Neuronal stem cell (in vitro differentiated cells): ENCODE measurements around the gene BCAS1. TPM values are rescaled to one million over a fixed set of nuclear protein-coding genes. Genes with fewer than 3 reads are reported as not detected.

Experiments used
- DNase-seq: peaks from one replicate; pipeline ENCODE4 v3.0.0-alpha.2; 2013; ENCODE audit warnings: low spot score
- H2AFZ ChIP-seq: one replicate; pipeline ENCODE4 v1.6.1; 2013; ENCODE audit warnings: mild to moderate bottlenecking, low read length, inconsistent platforms
- H2AK5ac ChIP-seq: 2 replicates; pipeline ENCODE4 v1.6.1; 2013; ENCODE audit warnings: low read depth, mild to moderate bottlenecking, inconsistent platforms, low read length, moderate library complexity, mixed read lengths
- H2BK120ac ChIP-seq: 2 replicates; pipeline ENCODE4 v1.6.1; 2013; ENCODE audit warnings: low read depth, mild to moderate bottlenecking, inconsistent platforms, low read length, moderate library complexity, mixed read lengths
- H2BK12ac ChIP-seq: one replicate; pipeline ENCODE4 v1.6.1; 2013; ENCODE audit warnings: low read length, inconsistent platforms
- H2BK15ac ChIP-seq: 2 replicates; pipeline ENCODE4 v1.6.1; 2013; ENCODE audit warnings: mild to moderate bottlenecking, low read length, inconsistent platforms, mixed read lengths
- H2BK5ac ChIP-seq: one replicate; pipeline ENCODE4 v1.6.1; 2013; ENCODE audit warnings: inconsistent platforms, mild to moderate bottlenecking, low read length, moderate library complexity
- H3K14ac ChIP-seq: one replicate; pipeline ENCODE4 v1.6.1; 2013; ENCODE audit warnings: low read length, inconsistent platforms
- H3K18ac ChIP-seq: 2 replicates; pipeline ENCODE4 v1.6.1; 2013; ENCODE audit warnings: low read length, inconsistent platforms
- H3K23ac ChIP-seq: 2 replicates; pipeline ENCODE4 v1.6.1; 2013; ENCODE audit warnings: low read depth, mild to moderate bottlenecking, mixed read lengths, low read length, inconsistent platforms; ENCODE audit not compliant: poor library complexity
- H3K27ac ChIP-seq: replicated peaks from 3 replicates; pipeline ENCODE4 v1.5.1; 2013; ENCODE audit warnings: low read length, inconsistent platforms
- H3K27me3 ChIP-seq, 3 experiments: 2 replicates each; pipeline ENCODE4 v1.6.1; 2013; ENCODE audit warnings: low read length in 3 of 3, mild to moderate bottlenecking in 2 of 3, inconsistent platforms in 1 of 3, low read depth in 1 of 3, mixed read lengths in 1 of 3, moderate library complexity in 1 of 3; ENCODE audit not compliant: control insufficient read depth in 3 of 3, insufficient read depth in 3 of 3
- H3K36me3 ChIP-seq, 2 donors: replicated peaks in 1 of 2; 2 replicates each; pipeline ENCODE4 v1.6.1; 2013; ENCODE audit warnings: low read length in 2 of 2; ENCODE audit not compliant: control insufficient read depth in 2 of 2, insufficient read depth in 2 of 2
- H3K4ac ChIP-seq: 2 replicates; pipeline ENCODE4 v1.6.1; 2013; ENCODE audit warnings: inconsistent platforms, mild to moderate bottlenecking, low read length, moderate library complexity
- H3K4me1 ChIP-seq, 2 donors: 1 replicate in 1 of 2; 2 replicates in 1 of 2; pipeline ENCODE4 v1.6.1; 2013; ENCODE audit warnings: low read length in 2 of 2, low read depth in 1 of 2; ENCODE audit not compliant: control insufficient read depth in 2 of 2, insufficient read depth in 1 of 2
- H3K4me2 ChIP-seq: one replicate; pipeline ENCODE4 v1.6.1; 2013; ENCODE audit warnings: mild to moderate bottlenecking, low read length, inconsistent platforms; ENCODE audit not compliant: insufficient read depth, poor library complexity, severe bottlenecking
- H3K4me3 ChIP-seq, 2 donors: 2 replicates each; pipeline ENCODE4 v1.5.1; 2013; ENCODE audit warnings: low read length in 2 of 2, mild to moderate bottlenecking in 2 of 2, inconsistent platforms in 1 of 2, moderate library complexity in 1 of 2
- H3K79me1 ChIP-seq: one replicate; pipeline ENCODE4 v1.6.1; 2013; ENCODE audit warnings: low read depth, mild to moderate bottlenecking, inconsistent platforms, low read length, moderate library complexity
- H3K9ac ChIP-seq: one replicate; pipeline ENCODE4 v1.6.1; 2013; ENCODE audit warnings: mild to moderate bottlenecking, low read depth, low read length, inconsistent platforms; ENCODE audit not compliant: poor library complexity
- H3K9me3 ChIP-seq, 2 donors: replicated peaks in 1 of 2; 2 replicates each; pipeline versions ENCODE3 to v1.6.1; 2013; ENCODE audit warnings: low read length in 2 of 2, mild to moderate bottlenecking in 2 of 2, inconsistent platforms in 1 of 2, low read depth in 1 of 2, mixed read lengths in 1 of 2, moderate library complexity in 1 of 2; ENCODE audit not compliant: control insufficient read depth in 2 of 2, insufficient read depth in 1 of 2
- H4K8ac ChIP-seq: one replicate; pipeline ENCODE4 v1.6.1; 2013; ENCODE audit warnings: low read depth, mild to moderate bottlenecking, inconsistent platforms, low read length, moderate library complexity
- H4K91ac ChIP-seq: one replicate; pipeline ENCODE4 v1.6.1; 2013; ENCODE audit warnings: low read length, low read depth, mild to moderate bottlenecking, inconsistent platforms; ENCODE audit not compliant: poor library complexity
- WGBS, 2 donors: extraction: QIAGEN DNeasy Blood & Tissue Kit; methylation state at CpG; one replicate each; pipeline ENCODE4 v1.1.7; 2013; ENCODE audit warnings: missing lambda C conversion rate in 2 of 2, mixed read lengths in 1 of 2; ENCODE audit not compliant: insufficient read length in 2 of 2, insufficient replicate concordance in 1 of 2; ENCODE audit errors: extremely low coverage in 2 of 2; 5-methylcytosine and 5-hydroxymethylcytosine counted together
- polyA plus RNA-seq, 2 experiments: library from polyadenylated mRNA; stranded (reverse); fragments of 200-250 nt; gene quantifications; one replicate each; pipeline ENCODE4 v1.2.3, GENCODE V29; 2013

Gene BCAS1, protein sequence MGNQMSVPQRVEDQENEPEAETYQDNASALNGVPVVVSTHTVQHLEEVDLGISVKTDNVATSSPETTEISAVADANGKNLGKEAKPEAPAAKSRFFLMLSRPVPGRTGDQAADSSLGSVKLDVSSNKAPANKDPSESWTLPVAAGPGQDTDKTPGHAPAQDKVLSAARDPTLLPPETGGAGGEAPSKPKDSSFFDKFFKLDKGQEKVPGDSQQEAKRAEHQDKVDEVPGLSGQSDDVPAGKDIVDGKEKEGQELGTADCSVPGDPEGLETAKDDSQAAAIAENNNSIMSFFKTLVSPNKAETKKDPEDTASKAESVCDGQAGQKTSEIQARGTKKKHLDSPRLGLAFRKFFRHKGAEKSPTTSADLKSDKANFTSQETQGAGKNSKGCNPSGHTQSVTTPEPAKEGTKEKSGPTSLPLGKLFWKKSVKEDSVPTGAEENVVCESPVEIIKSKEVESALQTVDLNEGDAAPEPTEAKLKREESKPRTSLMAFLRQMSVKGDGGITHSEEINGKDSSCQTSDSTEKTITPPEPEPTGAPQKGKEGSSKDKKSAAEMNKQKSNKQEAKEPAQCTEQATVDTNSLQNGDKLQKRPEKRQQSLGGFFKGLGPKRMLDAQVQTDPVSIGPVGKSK
- 0.06 TPM for polyA plus RNA-seq (2013, experiment 1 of 2)
- 0.03 TPM for polyA plus RNA-seq (2013, experiment 2 of 2)

DNA sequence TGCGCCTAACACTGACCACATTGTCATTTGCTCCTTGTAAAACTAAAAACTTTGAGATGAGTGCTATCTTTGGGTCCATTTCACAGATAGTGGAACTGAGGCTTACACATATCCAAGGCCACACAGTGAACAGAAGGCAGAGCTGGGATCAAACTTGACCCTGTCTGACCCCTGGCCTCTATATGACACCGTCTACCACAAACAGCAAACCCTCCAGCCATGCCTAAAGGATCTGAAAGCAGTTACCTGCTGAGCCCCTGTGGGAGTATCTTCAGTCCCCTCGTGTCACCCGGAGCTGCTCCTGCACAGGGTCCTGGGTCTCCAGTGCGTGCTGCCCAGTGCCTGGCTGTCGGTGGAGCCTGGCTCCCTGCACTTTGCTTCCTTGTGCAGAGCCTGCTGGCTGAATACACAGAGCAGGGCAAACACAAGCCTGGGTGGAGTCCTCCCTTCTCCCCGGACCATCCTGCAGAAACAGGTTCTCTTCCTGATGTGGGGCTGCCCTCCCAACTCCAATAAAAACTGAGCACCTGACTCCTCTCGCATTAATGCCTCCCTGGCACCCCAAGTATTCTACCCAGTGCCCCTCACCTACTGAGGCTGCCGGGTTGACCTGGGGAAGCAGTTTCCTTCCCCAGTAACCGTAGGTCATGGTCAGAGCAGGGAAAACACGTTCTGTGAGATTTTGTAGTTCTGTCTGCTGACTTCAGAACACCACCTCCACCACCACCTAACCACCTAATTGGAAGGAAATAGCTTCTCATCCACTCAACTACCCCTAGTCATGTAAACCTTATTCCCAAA is at the start of gene BCAS1:
Gene BCAS1, minus strand, starts transcription at position 408 of the 801 bp plus-strand sequence. CDS start 11,876 bp downstream, outside the sequence.
- Histone ChIP-seq H4K8ac (no peak within 1 kb of the TSS), H3K4me2 (no peak within 1 kb of the TSS), H2AFZ (no peak within 1 kb of the TSS), H2BK15ac (no peak within 1 kb of the TSS), H2AK5ac (no peak within 1 kb of the TSS), H2BK12ac (no peak within 1 kb of the TSS), H3K9me3 (no peaks in the 10 kb centered on the region), H3K4me1 (peaks cover 0 to 2% of the 10 kb centered on the region in 2 donors), H3K9ac (no peak within 1 kb of the TSS), H3K79me1 (no peaks in the 10 kb centered on the region), H2BK5ac (no peak within 1 kb of the TSS), H3K27me3 (peaks cover 0 to 17% (median 0%) of the 10 kb centered on the region in 3 experiments), H3K36me3 (no peaks in the 10 kb centered on the region), H3K27ac (no peak within 1 kb of the TSS), H3K23ac (no peak within 1 kb of the TSS), H3K4ac (no peak within 1 kb of the TSS), H3K18ac (no peak within 1 kb of the TSS), H4K91ac (no peak within 1 kb of the TSS), H2BK120ac (no peak within 1 kb of the TSS), H3K4me3 (no peak within 1 kb of the TSS), H3K14ac (no peak within 1 kb of the TSS)
- no peak for DNase-seq
- no CpG with 5 or more reads among the region's 11 CpGs for WGBS, 2 donors

DNA sequence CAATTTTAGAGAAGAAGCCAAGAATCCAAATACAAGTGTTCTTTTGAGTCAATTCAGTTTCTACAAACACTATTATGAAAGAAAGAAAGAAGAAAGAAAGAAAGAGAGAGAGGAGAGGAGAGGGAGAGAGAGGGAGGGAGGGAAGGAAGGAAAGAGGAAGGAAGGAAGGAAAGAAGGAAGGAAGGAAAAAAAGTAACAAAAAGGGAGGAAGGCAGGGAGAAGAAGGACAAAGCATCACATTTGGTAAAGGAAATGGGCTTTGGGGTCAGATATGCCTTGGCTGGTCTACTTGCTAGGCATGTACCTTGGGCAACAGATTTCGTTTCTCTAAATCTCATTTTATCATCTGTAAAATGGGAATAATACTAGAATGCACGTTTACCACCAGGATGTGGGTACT is 49.4 kb upstream of the BCAS1 start:
- no peak overlapping the region for H3K4me2 ChIP-seq
- no CpG with 5 or more reads among the region's 2 CpGs for WGBS, 2 donors
- H3K4me3 ChIP-seq, result no peak overlapping the region
- DNase-seq, result no peak
- H2BK5ac ChIP-seq, result no peak overlapping the region
- H4K8ac ChIP-seq, result no peak overlapping the region
- no peak overlapping the region for H2BK120ac ChIP-seq
- no peaks in the 10 kb centered on the region for H3K4me1 ChIP-seq
- no peak overlapping the region for H2BK15ac ChIP-seq
- H3K23ac ChIP-seq, result no peak overlapping the region
- no peak overlapping the region for H3K18ac ChIP-seq
- no peak overlapping the region for H2AK5ac ChIP-seq
- no peaks in the 10 kb centered on the region for H3K79me1 ChIP-seq
- H4K91ac ChIP-seq, result no peak overlapping the region
- H3K4ac ChIP-seq, result no peak overlapping the region
- no peak overlapping the region for H2BK12ac ChIP-seq
- H3K27me3 ChIP-seq, result peaks cover 0 to 10% (median 0%) of the 10 kb centered on the region in 3 experiments
- H3K14ac ChIP-seq, result no peak overlapping the region
- H3K9ac ChIP-seq, result no peak overlapping the region
- H3K36me3 ChIP-seq, result no peaks in the 10 kb centered on the region
- no peaks in the 10 kb centered on the region for H3K9me3 ChIP-seq
- no peak overlapping the region for H3K27ac ChIP-seq
- no peak overlapping the region for H2AFZ ChIP-seq

DNA sequence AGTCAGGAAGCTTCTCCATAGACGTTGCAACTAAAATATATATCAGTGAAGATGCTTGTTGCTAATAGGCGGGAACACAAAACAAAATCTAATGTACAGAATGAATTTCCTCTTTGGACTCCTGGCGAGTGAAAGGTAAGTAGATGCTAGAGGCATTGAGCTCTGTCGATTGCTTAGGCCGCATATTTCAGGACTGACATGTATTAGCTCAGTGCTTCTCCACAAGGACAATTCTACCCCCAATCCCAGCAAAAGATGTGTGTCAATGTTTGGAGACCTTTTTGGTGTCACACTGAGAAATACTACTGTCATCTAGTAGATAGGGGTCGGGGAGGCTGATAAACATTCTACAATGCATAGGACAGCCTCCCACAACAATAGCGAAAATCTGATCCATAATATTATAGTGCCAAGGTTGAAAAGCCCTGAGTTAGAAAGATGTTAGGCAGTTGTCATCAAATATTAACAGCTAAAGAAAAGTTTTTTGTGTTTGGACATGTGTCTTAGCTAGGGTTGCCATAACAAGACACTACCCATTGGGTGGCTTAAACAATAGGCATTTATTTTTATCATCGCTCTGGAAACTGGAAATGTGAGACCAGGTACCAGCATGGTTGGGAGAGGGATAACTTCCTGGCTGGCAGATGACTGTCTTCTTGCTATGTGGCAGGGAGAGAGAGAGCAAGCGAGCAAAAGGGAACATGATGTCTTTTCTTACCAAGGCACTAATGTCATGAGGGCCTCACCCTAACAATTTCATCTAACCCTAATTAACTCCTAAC is 48.0 kb upstream of the BCAS1 start:
- Histone ChIP-seq H3K27ac (no peak overlapping the region), H3K4me1 (no peaks in the 10 kb centered on the region), H3K4me3 (no peak overlapping the region), H2AK5ac (no peak overlapping the region), H2BK120ac (no peak overlapping the region), H3K36me3 (no peaks in the 10 kb centered on the region), H3K14ac (no peak overlapping the region), H3K9me3 (no peaks in the 10 kb centered on the region), H3K23ac (no peak overlapping the region), H3K18ac (no peak overlapping the region), H3K27me3 (peaks cover 0 to 12% (median 0%) of the 10 kb centered on the region in 3 experiments), H3K4ac (no peak overlapping the region), H2AFZ (no peak overlapping the region), H2BK12ac (no peak overlapping the region), H3K79me1 (no peaks in the 10 kb centered on the region), H3K9ac (no peak overlapping the region), H4K91ac (no peak overlapping the region), H2BK5ac (no peak overlapping the region), H2BK15ac (no peak overlapping the region), H3K4me2 (no peak overlapping the region), H4K8ac (no peak overlapping the region)
- no CpG with 5 or more reads among the region's 9 CpGs for WGBS, 2 donors
- no peak for DNase-seq
